ENCODE measurements around the gene MPZ. TPM values are rescaled to one million over a fixed set of nuclear protein-coding genes. Genes with fewer than 3 reads are reported as not detected.

Gene MPZ
- total and polyA plus RNA-seq, 9 of the 15 experiments (the other 6 are each of a cell fraction or from before 2014, with no cell fraction given), result 0.22 to 16.6 (median 10.9) TPM

GRCh38 chr1:161267321-161267720 lies 42.4 kb downstream of the MPZ start:
- Histone ChIP-seq H3K27ac (ENCODE audit: extremely low read depth, low read depth, low read length) (no peak overlapping the region), H3K9ac (ENCODE audit: insufficient read depth in 1 of 2, low read depth in 2 of 2, low read length in 2 of 2) (no peak overlapping the region), H3K4me1 (replicated peaks in 1 of 2; ENCODE audit: control insufficient read depth in 2 of 2, insufficient read depth in 2 of 2, low read length in 2 of 2) (no peaks in the 10 kb centered on the region), H3K9me1 (ENCODE audit: control insufficient read depth, insufficient read depth, low read length) (no peaks in the 10 kb centered on the region), H3K79me2 (ENCODE audit: control insufficient read depth, insufficient read depth, low read length) (no peaks in the 10 kb centered on the region), H2AFZ (ENCODE audit: low read depth, low read length) (no peak overlapping the region), H3K9me3 (replicated peaks; ENCODE audit: control insufficient read depth, insufficient read depth, low read depth, low read length) (no peaks in the 10 kb centered on the region), H3K27me3 (ENCODE audit: control insufficient read depth in 2 of 2, insufficient read depth in 2 of 2, low read length in 2 of 2) (peaks cover 3 to 27% of the 10 kb centered on the region in 2 experiments; a peak in 4 of 5 replicates), H3K4me3 (no peak overlapping the region), H3K4me2 (ENCODE audit: insufficient read depth, low read length) (no peak overlapping the region), H4K20me1 (replicated peaks; ENCODE audit: control insufficient read depth, insufficient read depth, low read length) (no peaks in the 10 kb centered on the region), H3K36me3 (ENCODE audit: control insufficient read depth, insufficient read depth, low read length) (no peaks in the 10 kb centered on the region)
- no TSS peak for BruUV-seq (replicated peaks)
- WGBS (ENCODE audit: insufficient coverage, low coverage, missing lambda C conversion rate), result 4% methylated on average over 3 of the region's 3 CpGs
- in situ Hi-C loops (cut with MboI), result no loop called here
- POLR2A ChIA-PET, result no interaction called here
- ATAC-seq (no peak), FAIRE-seq (no peak), DNase-seq (ENCODE audit: extremely low read depth in 1 of 4, low spot score in 3 of 4) (no peak)
- intact Hi-C loops (cut with micrococcal nuclease), result no loop called here
- no peak for TF ChIP-seq MTF1 (CRISPR knock-in tag; IDR thresholded peaks at IDR 0.05; ENCODE audit: borderline replicate concordance)
- peak; percentile 73 for TF ChIP-seq RFX1 (IDR thresholded peaks at IDR 0.05)
- CTCF ChIA-PET (ENCODE audit: low intra/inter-chr PET ratio), result no interaction called here

- WGBS (ENCODE audit: insufficient coverage, low coverage, missing lambda C conversion rate), result 0% methylated on average over 2 of the region's 2 CpGs
- ChIA-PET POLR2A (interaction anchor here (0.6 to 1.2 kb wide), 3 partner anchors 17 to 1155 kb away, joined by 3 read pairs; no protein-coding TSS in a partner anchor), CTCF (ENCODE audit: low intra/inter-chr PET ratio) (no interaction called here)
- Histone ChIP-seq H3K27me3 (ENCODE audit: control insufficient read depth in 2 of 2, insufficient read depth in 2 of 2, low read length in 2 of 2) (peaks cover 3 to 29% of the 10 kb centered on the region in 2 experiments; a peak in 4 of 5 replicates), H3K36me3 (ENCODE audit: control insufficient read depth, insufficient read depth, low read length) (no peaks in the 10 kb centered on the region), H3K9ac (ENCODE audit: insufficient read depth in 1 of 2, low read depth in 2 of 2, low read length in 2 of 2) (no peak overlapping the region), H3K4me3 (no peak overlapping the region), H3K79me2 (ENCODE audit: control insufficient read depth, insufficient read depth, low read length) (no peaks in the 10 kb centered on the region), H3K4me1 (replicated peaks in 1 of 2; ENCODE audit: control insufficient read depth in 2 of 2, insufficient read depth in 2 of 2, low read length in 2 of 2) (no peaks in the 10 kb centered on the region), H3K27ac (ENCODE audit: extremely low read depth, low read depth, low read length) (no peak overlapping the region), H2AFZ (ENCODE audit: low read depth, low read length) (no peak overlapping the region), H3K9me1 (ENCODE audit: control insufficient read depth, insufficient read depth, low read length) (no peaks in the 10 kb centered on the region), H3K4me2 (ENCODE audit: insufficient read depth, low read length) (no peak overlapping the region), H3K9me3 (replicated peaks; ENCODE audit: control insufficient read depth, insufficient read depth, low read depth, low read length) (no peaks in the 10 kb centered on the region), H4K20me1 (replicated peaks; ENCODE audit: control insufficient read depth, insufficient read depth, low read length) (no peaks in the 10 kb centered on the region)
- BruUV-seq (replicated peaks), result no TSS peak
- in situ Hi-C loops (cut with MboI), result no loop called here
- intact Hi-C loops (cut with micrococcal nuclease), result no loop called here
- no peak for FAIRE-seq
- no peak for DNase-seq (ENCODE audit: extremely low read depth in 1 of 4, low spot score in 3 of 4)
- no peak for TF ChIP-seq WHSC1 (IDR thresholded peaks at IDR 0.05; ENCODE audit: low read length)
- no peak for TF ChIP-seq IRF9 (tag; IDR thresholded peaks at IDR 0.05)
- no peak for TF ChIP-seq ZNF75A (CRISPR knock-in tag; IDR thresholded peaks at IDR 0.05)
- no peak for TF ChIP-seq CBFA2T3 (IDR thresholded peaks at IDR 0.05)
- ATAC-seq, result no peak
These were observed 42.9 kb downstream of the MPZ start for GRCh38 chr1:161266836-161267235.
